Smooth muscle cell (in vitro differentiated cells): ENCODE data around the gene CES3. TPM values are rescaled to one million over a fixed set of nuclear protein-coding genes. Genes with fewer than 3 reads are reported as not detected.

Experiments
- DNase-seq: peaks from one replicate; lab custom pipeline; 2025; ENCODE audit not compliant: unreplicated experiment; lab: John Stamatoyannopoulos, UW
- H2AFZ ChIP-seq: fragments of 200-600 bp; sonication (generic); 2 replicates; pipeline ENCODE4 v1.6.0; 2016; ENCODE audit warnings: antibody characterized with exemption, low read depth, mild to moderate bottlenecking
- H3F3A ChIP-seq: fragments of 200-600 bp; sonication (generic); 2 replicates; pipeline ENCODE4 v1.6.0; 2017; ENCODE audit warnings: antibody characterized with exemption, low read depth
- H3K27ac ChIP-seq: fragments of 200-600 bp; sonication (generic); 2 replicates; pipeline ENCODE4 v1.5.1; 2016; ENCODE audit warnings: low read depth, mild to moderate bottlenecking
- H3K27me3 ChIP-seq: fragments of 200-600 bp; sonication (generic); 2 replicates; pipeline ENCODE4 v1.6.1; 2016; ENCODE audit warnings: low read depth, mild to moderate bottlenecking
- H3K36me3 ChIP-seq: fragments of 200-600 bp; sonication (generic); 2 replicates; pipeline ENCODE4 v1.5.1; 2016; ENCODE audit warnings: low read depth
- H3K4me1 ChIP-seq: fragments of 200-600 bp; sonication (generic); 2 replicates; pipeline ENCODE4 v1.5.1; 2016; ENCODE audit warnings: low read depth
- H3K4me2 ChIP-seq: fragments of 200-600 bp; sonication (generic); 2 replicates; pipeline ENCODE4 v1.6.0; 2016; ENCODE audit warnings: mild to moderate bottlenecking
- H3K4me3 ChIP-seq: fragments of 200-600 bp; sonication (generic); 2 replicates; pipeline ENCODE4 v1.5.1; 2016; ENCODE audit warnings: mild to moderate bottlenecking
- H3K79me2 ChIP-seq: fragments of 200-600 bp; sonication (generic); 2 replicates; pipeline ENCODE4 v1.6.0; 2016; ENCODE audit warnings: low read depth, mild to moderate bottlenecking
- H3K9ac ChIP-seq: fragments of 200-600 bp; sonication (generic); 2 replicates; pipeline ENCODE4 v1.6.0; 2016; ENCODE audit warnings: low read depth
- H3K9me3 ChIP-seq: fragments of 200-600 bp; sonication (generic); replicated peaks from 2 replicates; pipeline ENCODE4 v1.5.1; 2016; ENCODE audit warnings: low read depth
- H4K20me1 ChIP-seq: fragments of 200-600 bp; sonication (generic); 2 replicates; pipeline ENCODE4 v1.6.0; 2016; ENCODE audit warnings: low read depth
- WGBS: methylation state at CpG from one replicate; pipeline ENCODE4 v1.1.7; 2016; ENCODE audit warnings: low lambda C conversion rate; 5-methylcytosine and 5-hydroxymethylcytosine counted together
- polyA plus RNA-seq: library from polyadenylated mRNA; unstranded; fragments of >200 nt; fragmentation: Nextera tagmentation; extraction: Ambion mirVana; gene quantifications from 2 replicates; pipeline ENCODE4 v1.2.1, GENCODE V29; 2016
- total RNA-seq: library from RNA; depleted of rRNA; stranded (reverse); fragments of >200 nt; gene quantifications from 2 replicates; pipeline ENCODE4 v1.2.3, GENCODE V29; 2014
- TF ChIP-seq, protein P1 (sequence below): fragments of 200-600 bp; sonication (generic); IDR thresholded peaks from 2 replicates; pipeline ENCODE4 v1.5.1; 2017; ENCODE audit warnings: borderline replicate concordance, mild to moderate bottlenecking, antibody characterized with exemption; ENCODE audit not compliant: insufficient read depth, poor library complexity, severe bottlenecking

CES3 gene
- total and polyA plus RNA-seq, 2 experiments from 2014 or later = 0.22 TPM; not detected in 1

DNA sequence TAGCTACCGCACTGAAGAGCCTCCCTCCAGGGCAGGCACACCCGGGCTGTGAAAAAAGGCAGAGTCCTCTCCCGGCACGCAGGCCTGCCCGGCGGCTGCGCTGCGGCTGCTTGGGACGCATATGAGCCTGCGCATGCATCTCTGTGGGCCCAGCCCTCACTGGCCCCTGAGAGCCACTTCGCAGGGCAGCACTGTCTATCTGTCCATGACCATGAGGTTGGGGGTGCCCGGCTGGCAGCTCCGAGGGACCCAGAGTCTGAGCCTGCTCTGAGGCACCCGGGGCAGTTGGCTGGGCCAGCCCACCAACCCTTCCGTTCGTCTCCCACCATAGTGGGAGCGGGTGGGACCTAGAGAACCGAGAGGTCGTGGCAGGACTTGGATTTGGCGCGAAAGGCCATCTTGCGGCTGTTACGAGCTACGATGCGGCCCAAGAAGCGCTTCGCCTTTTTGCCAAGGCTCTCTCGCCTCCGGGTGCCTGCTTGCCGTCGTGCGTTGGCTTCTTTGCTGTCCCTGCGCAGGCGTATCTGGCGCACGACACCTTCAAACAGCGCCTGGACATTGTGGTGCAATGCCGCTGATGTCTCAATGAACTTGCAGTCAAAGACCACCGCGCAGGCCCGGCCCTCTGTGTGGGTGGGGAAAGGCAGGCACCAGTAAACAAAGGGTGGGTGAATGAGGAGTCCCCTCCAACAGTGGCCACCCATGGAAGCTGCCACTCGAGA, 39.2 kb upstream of the CES3 start:
- no peaks in the 10 kb centered on the region for H3K79me2 ChIP-seq
- H3K27ac ChIP-seq = no peak overlapping the region
- H3K4me1 ChIP-seq = peaks cover 6% of the 10 kb centered on the region
- TF ChIP-seq, protein P1, sequence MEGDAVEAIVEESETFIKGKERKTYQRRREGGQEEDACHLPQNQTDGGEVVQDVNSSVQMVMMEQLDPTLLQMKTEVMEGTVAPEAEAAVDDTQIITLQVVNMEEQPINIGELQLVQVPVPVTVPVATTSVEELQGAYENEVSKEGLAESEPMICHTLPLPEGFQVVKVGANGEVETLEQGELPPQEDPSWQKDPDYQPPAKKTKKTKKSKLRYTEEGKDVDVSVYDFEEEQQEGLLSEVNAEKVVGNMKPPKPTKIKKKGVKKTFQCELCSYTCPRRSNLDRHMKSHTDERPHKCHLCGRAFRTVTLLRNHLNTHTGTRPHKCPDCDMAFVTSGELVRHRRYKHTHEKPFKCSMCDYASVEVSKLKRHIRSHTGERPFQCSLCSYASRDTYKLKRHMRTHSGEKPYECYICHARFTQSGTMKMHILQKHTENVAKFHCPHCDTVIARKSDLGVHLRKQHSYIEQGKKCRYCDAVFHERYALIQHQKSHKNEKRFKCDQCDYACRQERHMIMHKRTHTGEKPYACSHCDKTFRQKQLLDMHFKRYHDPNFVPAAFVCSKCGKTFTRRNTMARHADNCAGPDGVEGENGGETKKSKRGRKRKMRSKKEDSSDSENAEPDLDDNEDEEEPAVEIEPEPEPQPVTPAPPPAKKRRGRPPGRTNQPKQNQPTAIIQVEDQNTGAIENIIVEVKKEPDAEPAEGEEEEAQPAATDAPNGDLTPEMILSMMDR = no peak
- H3K27me3 ChIP-seq = peaks cover 25% of the 10 kb centered on the region
- H3F3A ChIP-seq = peaks cover 4% of the 10 kb centered on the region
- H3K9me3 ChIP-seq = no peaks in the 10 kb centered on the region
- H3K4me2 ChIP-seq = no peak overlapping the region
- 91% methylated on average over 42 of the region's 42 CpGs for WGBS
- H4K20me1 ChIP-seq = no peaks in the 10 kb centered on the region
- H3K36me3 ChIP-seq = no peaks in the 10 kb centered on the region
- no peak overlapping the region for H3K9ac ChIP-seq
- no peak overlapping the region for H2AFZ ChIP-seq
- H3K4me3 ChIP-seq = no peak overlapping the region
- DNase-seq = no peak

DNA sequence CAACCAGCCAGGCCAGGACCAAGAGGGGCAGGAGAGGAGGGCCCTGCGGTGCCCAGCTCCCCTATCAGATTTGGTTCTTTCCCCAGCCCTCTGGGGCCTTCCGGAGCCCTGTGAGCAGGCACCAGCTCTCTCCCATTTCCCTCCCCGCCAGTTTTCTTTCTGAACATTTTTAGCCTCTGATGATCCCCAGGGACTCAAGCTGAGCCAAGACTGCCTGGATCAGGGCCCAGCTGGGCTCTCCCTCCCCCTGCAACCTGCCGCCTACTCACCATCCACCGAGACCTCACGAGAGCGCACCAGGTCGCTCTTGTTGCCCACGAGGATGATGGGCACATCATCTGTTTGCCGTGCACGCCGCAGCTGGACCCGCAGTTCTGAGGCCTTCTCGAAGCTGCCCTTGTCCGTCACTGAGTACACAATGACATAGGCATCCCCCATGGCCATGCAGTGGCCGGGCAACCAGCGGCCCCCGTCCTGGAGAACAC, 37.8 kb upstream of the CES3 start:
- Histone ChIP-seq H4K20me1 (no peaks in the 10 kb centered on the region), H3K4me2 (no peak overlapping the region), H3F3A (peaks cover 4% of the 10 kb centered on the region), H3K9ac (no peak overlapping the region), H3K27me3 (peaks cover 25% of the 10 kb centered on the region), H3K36me3 (no peaks in the 10 kb centered on the region), H3K79me2 (no peaks in the 10 kb centered on the region), H3K9me3 (no peaks in the 10 kb centered on the region), H3K27ac (no peak overlapping the region), H3K4me3 (no peak overlapping the region), H2AFZ (no peak overlapping the region), H3K4me1 (peaks cover 6% of the 10 kb centered on the region)
- DNase-seq = no peak
- WGBS = 86% methylated on average over 18 of the region's 18 CpGs
- TF ChIP-seq, protein P1 = no peak

DNA sequence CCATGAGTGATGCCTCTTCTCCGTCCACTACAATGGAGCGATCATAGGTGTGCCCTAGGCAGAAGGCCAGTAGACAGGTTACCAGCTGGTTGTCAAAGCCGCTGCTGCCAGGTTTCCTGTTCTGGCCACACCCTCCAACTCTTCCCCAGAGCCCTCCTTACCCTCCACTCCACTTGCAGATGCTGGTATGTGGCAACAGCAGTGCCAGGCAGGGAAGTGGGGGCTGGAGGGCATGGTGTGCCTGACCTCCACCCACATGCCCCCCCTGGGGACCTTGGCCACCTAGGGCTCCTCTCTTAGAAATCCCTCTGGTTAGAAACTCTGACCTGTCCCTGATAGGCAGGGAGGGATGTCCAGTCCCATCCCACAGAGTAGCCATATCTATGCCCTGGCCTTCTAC, 37.2 kb upstream of the CES3 start:
- Histone ChIP-seq H3K9me3 (no peaks in the 10 kb centered on the region), H3K79me2 (no peaks in the 10 kb centered on the region), H2AFZ (no peak overlapping the region), H3K27ac (no peak overlapping the region), H3K4me1 (peaks cover 6% of the 10 kb centered on the region), H3K4me2 (no peak overlapping the region), H3K4me3 (no peak overlapping the region), H3K36me3 (no peaks in the 10 kb centered on the region), H3F3A (peaks cover 4% of the 10 kb centered on the region), H3K27me3 (peaks cover 25% of the 10 kb centered on the region), H4K20me1 (no peaks in the 10 kb centered on the region), H3K9ac (no peak overlapping the region)
- no peak for DNase-seq
- WGBS = 92% methylated on average over 3 of the region's 3 CpGs
- TF ChIP-seq, protein P1 = no peak
